Suprapubic skin (tissue), 4 donors: ENCODE results near the gene RALGPS1.

Source experiments
- POLR2A ChIP-seq, 2 donors: fragments of 450-650 bp; IDR thresholded peaks; one replicate each; pipeline ENCODE4 v1.6.1; 2017; ENCODE audit warnings: antibody characterized with exemption in 2 of 2, mild to moderate bottlenecking in 2 of 2, moderate library complexity in 2 of 2
- POLR2AphosphoS5 ChIP-seq, 3 donors: sonication (generic); formaldehyde crosslinking; IDR thresholded peaks; one replicate each; pipeline ENCODE4 v1.6.1; 2017; ENCODE audit warnings: antibody characterized with exemption in 3 of 3
- TF ChIP-seq, protein P1 (sequence below), 2 donors: fragments of 200-600 bp in 1 of 2; fragments of 450-650 bp in 1 of 2; sonication (generic) in 1 of 2; IDR thresholded peaks; one replicate each; pipeline ENCODE4 v1.5.1; 2016 to 2019; ENCODE audit warnings: antibody characterized with exemption in 2 of 2, mild to moderate bottlenecking in 1 of 2, moderate library complexity in 1 of 2

DNA sequence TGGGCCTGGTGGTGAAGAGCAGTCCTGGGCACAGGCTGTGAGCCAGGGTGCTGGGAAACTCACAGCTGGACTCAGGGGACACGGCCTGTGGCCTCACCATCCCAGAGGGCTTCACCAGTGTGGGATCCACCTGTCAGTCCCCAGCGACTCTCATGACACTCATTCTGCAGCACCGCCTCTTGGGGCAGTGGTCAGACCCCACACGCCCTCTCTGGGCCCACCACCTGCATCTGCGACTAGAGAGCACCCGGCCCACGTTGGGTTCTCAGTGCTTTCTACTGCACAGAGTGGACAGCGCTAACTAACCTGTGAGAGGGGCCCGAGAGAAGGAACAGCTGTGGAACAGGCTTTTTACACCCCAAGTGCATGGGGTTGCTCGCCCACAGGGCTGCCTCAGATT, 304.2 kb downstream of the RALGPS1 start:
- TF ChIP-seq POLR2A (IDR thresholded peaks at IDR 0.05) (no peak), POLR2AphosphoS5 (IDR thresholded peaks at IDR 0.05) (no peak)
- TF ChIP-seq, protein P1, sequence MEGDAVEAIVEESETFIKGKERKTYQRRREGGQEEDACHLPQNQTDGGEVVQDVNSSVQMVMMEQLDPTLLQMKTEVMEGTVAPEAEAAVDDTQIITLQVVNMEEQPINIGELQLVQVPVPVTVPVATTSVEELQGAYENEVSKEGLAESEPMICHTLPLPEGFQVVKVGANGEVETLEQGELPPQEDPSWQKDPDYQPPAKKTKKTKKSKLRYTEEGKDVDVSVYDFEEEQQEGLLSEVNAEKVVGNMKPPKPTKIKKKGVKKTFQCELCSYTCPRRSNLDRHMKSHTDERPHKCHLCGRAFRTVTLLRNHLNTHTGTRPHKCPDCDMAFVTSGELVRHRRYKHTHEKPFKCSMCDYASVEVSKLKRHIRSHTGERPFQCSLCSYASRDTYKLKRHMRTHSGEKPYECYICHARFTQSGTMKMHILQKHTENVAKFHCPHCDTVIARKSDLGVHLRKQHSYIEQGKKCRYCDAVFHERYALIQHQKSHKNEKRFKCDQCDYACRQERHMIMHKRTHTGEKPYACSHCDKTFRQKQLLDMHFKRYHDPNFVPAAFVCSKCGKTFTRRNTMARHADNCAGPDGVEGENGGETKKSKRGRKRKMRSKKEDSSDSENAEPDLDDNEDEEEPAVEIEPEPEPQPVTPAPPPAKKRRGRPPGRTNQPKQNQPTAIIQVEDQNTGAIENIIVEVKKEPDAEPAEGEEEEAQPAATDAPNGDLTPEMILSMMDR (IDR thresholded peaks at IDR 0.05) = no peak
